Mammary epithelial cell (primary cell): Measurements from ENCODE around the gene ZNF117.
"Not testable (repeated sequence)": the region's sequence is repeated elsewhere in the genome, so short reads cannot be mapped to it uniquely, and the experiment has no call there.

Experiments
- CTCF ChIP-seq, 2 donors: IDR thresholded peaks in 1 of 2; conservative IDR thresholded peaks in 1 of 2; 2 replicates each; pipeline ENCODE4 v1.5.1; 2011 to 2012; ENCODE audit warnings: inconsistent platforms in 2 of 2, low read length in 2 of 2, mild to moderate bottlenecking in 2 of 2, control low read depth in 1 of 2, low read depth in 1 of 2; ENCODE audit not compliant: insufficient read depth in 1 of 2; ENCODE audit errors: extremely low read depth in 1 of 2
- EZH2 ChIP-seq: IDR thresholded peaks from 2 replicates; pipeline ENCODE4 v1.6.1; 2012; ENCODE audit warnings: low read length, inconsistent platforms, borderline replicate concordance

GRCh38 chr7:64928252-64929187 is 62.3 kb downstream of the ZNF117 start:
- not testable (repeated sequence) for TF ChIP-seq CTCF (conservative IDR thresholded peaks at IDR 0.05 in 1 of 2, IDR thresholded peaks at IDR 0.05 in 1 of 2; ENCODE audit: extremely low read depth in 1 of 2, insufficient read depth in 1 of 2, low read depth in 1 of 2, low read length in 2 of 2); EZH2
